Measurements from ENCODE around the gene FAM217B. TPM values are rescaled to one million over a fixed set of nuclear protein-coding genes. Genes with fewer than 3 reads are reported as not detected.

The FAM217B gene
- total RNA-seq, 1 experiment from 2014 or later, result 8.1 TPM

DNA sequence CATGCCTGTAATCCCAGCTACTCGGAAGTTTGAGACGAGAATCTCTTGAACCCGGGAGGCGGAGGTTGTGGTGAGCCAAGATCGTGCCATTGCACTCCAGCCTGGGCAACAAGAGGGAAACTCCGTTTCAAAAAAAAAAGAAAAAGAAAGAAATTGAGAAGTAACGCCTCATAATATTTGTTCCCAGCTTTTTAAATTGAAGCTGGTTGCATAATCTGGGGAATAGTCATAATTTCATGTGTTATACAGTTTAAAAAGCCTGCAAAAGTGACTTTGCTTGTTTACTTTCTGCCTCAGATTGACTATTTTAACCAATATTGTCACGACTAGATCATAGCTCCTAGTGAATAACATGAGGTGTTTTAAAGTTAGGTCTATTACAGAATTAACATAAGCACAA, 7.2 kb downstream of the FAM217B start:
- no peak overlapping the region for H3K4me3 ChIP-seq (replicated peaks in 1 of 2; ENCODE audit: low read depth in 1 of 2, low read length in 2 of 2)
- H3K36me3 ChIP-seq (ENCODE audit: control insufficient read depth in 1 of 2, insufficient read depth in 2 of 2, low read length in 2 of 2), result peaks cover 6 to 16% of the 10 kb centered on the region in 2 experiments
- no peak overlapping the region for H3K4me2 ChIP-seq (ENCODE audit: low read length)
- BruUV-seq (replicated peaks), result no TSS peak
- ChIA-PET RAD21 (ENCODE audit: low non-redundant PET in 1 of 2, low total read pairs in 2 of 2, uncharacterized antibody in 2 of 2, unreplicated experiment in 2 of 2) (no interaction called here), POLR2A (no interaction called here), CTCF (interaction anchor here (1.4 kb wide), 1 partner anchor 8 kb away, joined by 4 read pairs; no protein-coding TSS in a partner anchor)
- no peaks in the 10 kb centered on the region for H3K9me3 ChIP-seq (ENCODE audit: control insufficient read depth in 1 of 2, insufficient read depth in 1 of 2, low read depth in 1 of 2, low read length in 2 of 2)
- no peak overlapping the region for H2AFZ ChIP-seq (ENCODE audit: low read depth, low read length, poor library complexity, severe bottlenecking)
- ATAC-seq, result no peak
- no peak overlapping the region for H3K27ac ChIP-seq (ENCODE audit: low read depth, low read length)
- H3K27me3 ChIP-seq (ENCODE audit: insufficient read depth, low read length), result no peaks in the 10 kb centered on the region
- DNase-seq (ENCODE audit: low read depth, low spot score), result no peak
- no peaks in the 10 kb centered on the region for H3K79me2 ChIP-seq (ENCODE audit: insufficient read depth, low read length)
- intact Hi-C loops (cut with micrococcal nuclease), result loop anchor here (5.0 kb wide), 1 partner anchor 1950 kb away; no protein-coding TSS in a partner anchor
- H3K9ac ChIP-seq (ENCODE audit: low read length), result no peak overlapping the region
- H3K9me2 ChIP-seq (ENCODE audit: insufficient read depth), result no peaks in the 10 kb centered on the region
- H3K4me1 ChIP-seq (ENCODE audit: control insufficient read depth in 1 of 2, insufficient read depth in 2 of 2, low read length in 2 of 2), result no peaks in the 10 kb centered on the region
- H4K20me1 ChIP-seq (ENCODE audit: insufficient read depth), result no peaks in the 10 kb centered on the region
- TF ChIP-seq SP1 (IDR thresholded peaks at IDR 0.05; ENCODE audit: low read depth) (no peak), POLR2AphosphoS5 (IDR thresholded peaks at IDR 0.05; ENCODE audit: low read depth, low read length) (no peak), POLR2A (IDR thresholded peaks at IDR 0.05; ENCODE audit: borderline replicate concordance, extremely low read depth, insufficient read depth, insufficient read length) (no peak), YY1 (IDR thresholded peaks at IDR 0.05; ENCODE audit: extremely low read depth, insufficient replicate concordance, low read depth, low read length) (no peak), ELF1 (IDR thresholded peaks at IDR 0.05; ENCODE audit: borderline replicate concordance, low read depth) (no peak), EZH2phosphoT487 (IDR thresholded peaks at IDR 0.05; ENCODE audit: borderline replicate concordance) (no peak), JUND (IDR thresholded peaks at IDR 0.05) (no peak), SIN3A (IDR thresholded peaks at IDR 0.05; ENCODE audit: low read depth) (no peak), FOSL1 (IDR thresholded peaks at IDR 0.05; ENCODE audit: low read depth) (no peak), CBX3 (IDR thresholded peaks at IDR 0.05; ENCODE audit: low read depth) (no peak), ZNF274 (IDR thresholded peaks at IDR 0.05; ENCODE audit: low read depth, low read length) (no peak)

DNA sequence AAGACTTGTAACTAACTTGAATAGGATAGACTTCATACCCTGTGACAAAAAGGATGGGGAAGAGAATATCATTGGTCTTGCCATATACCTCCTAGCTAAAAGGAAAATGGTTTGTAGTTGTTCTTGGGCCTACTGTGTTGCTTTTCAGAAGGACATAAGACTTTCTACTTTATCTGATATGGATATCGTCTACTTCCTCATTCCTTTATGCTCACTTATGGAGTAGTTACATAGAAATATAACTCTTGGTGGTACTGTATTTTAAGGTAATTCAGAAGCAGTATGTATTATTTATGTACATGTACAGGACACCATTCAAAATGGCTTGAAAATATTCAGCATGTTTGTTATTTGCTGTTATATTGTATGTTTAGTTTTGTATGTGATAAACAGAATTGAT, 8.0 kb downstream of the FAM217B start:
- RAD21 ChIA-PET (ENCODE audit: low non-redundant PET in 1 of 2, low total read pairs in 2 of 2, uncharacterized antibody in 2 of 2, unreplicated experiment in 2 of 2), result no interaction called here
- no TSS peak for BruUV-seq (replicated peaks)

More for the DNA sequence above, 8.0 kb downstream of the FAM217B start:
- H3K9me2 ChIP-seq (ENCODE audit: insufficient read depth), result no peaks in the 10 kb centered on the region
- no peak overlapping the region for H3K9ac ChIP-seq (ENCODE audit: low read length)
- no peak overlapping the region for H3K4me2 ChIP-seq (ENCODE audit: low read length)
- intact Hi-C loops (cut with micrococcal nuclease), result loop anchor here (5.0 kb wide), 1 partner anchor 1949 kb away; no protein-coding TSS in a partner anchor
- no peak for ATAC-seq
- H3K9me3 ChIP-seq (ENCODE audit: control insufficient read depth in 1 of 2, insufficient read depth in 1 of 2, low read depth in 1 of 2, low read length in 2 of 2), result no peaks in the 10 kb centered on the region
- H3K79me2 ChIP-seq (ENCODE audit: insufficient read depth, low read length), result no peaks in the 10 kb centered on the region
- H4K20me1 ChIP-seq (ENCODE audit: insufficient read depth), result no peaks in the 10 kb centered on the region
- no peak for DNase-seq (ENCODE audit: low read depth, low spot score)
- CTCF ChIA-PET, result interaction anchor here (0.9 kb wide), 1 partner anchor 1948 kb away, joined by 3 read pairs; no protein-coding TSS in a partner anchor
- H3K27ac ChIP-seq (ENCODE audit: low read depth, low read length), result no peak overlapping the region
- no peak overlapping the region for H2AFZ ChIP-seq (ENCODE audit: low read depth, low read length, poor library complexity, severe bottlenecking)
- H3K27me3 ChIP-seq (ENCODE audit: insufficient read depth, low read length), result no peaks in the 10 kb centered on the region
- POLR2A ChIA-PET, result no interaction called here
- no peak overlapping the region for H3K4me3 ChIP-seq (replicated peaks in 1 of 2; ENCODE audit: low read depth in 1 of 2, low read length in 2 of 2)
- H3K36me3 ChIP-seq (ENCODE audit: control insufficient read depth in 1 of 2, insufficient read depth in 2 of 2, low read length in 2 of 2), result peaks cover 0 to 14% of the 10 kb centered on the region in 2 experiments; a peak in 3 of 4 replicates
- TF ChIP-seq RAD21 (IDR thresholded peaks at IDR 0.05; ENCODE audit: low read depth) (no peak), POLR2AphosphoS5 (IDR thresholded peaks at IDR 0.05; ENCODE audit: low read depth, low read length) (no peak), CBX3 (IDR thresholded peaks at IDR 0.05; ENCODE audit: low read depth) (no peak), TCF7L2 (IDR thresholded peaks at IDR 0.05; ENCODE audit: borderline replicate concordance, extremely low read depth, insufficient read depth, insufficient read length) (no peak)
- H3K4me1 ChIP-seq (ENCODE audit: control insufficient read depth in 1 of 2, insufficient read depth in 2 of 2, low read length in 2 of 2), result no peaks in the 10 kb centered on the region

Data from HCT116 (cell line).